ENCODE data around the gene DCLK1. TPM values are rescaled to one million over a fixed set of nuclear protein-coding genes. Genes with fewer than 3 reads are reported as not detected.

Gene DCLK1
- total RNA-seq, 2 donors from 2014 or later, result 25.6 to 27.8 TPM

DNA sequence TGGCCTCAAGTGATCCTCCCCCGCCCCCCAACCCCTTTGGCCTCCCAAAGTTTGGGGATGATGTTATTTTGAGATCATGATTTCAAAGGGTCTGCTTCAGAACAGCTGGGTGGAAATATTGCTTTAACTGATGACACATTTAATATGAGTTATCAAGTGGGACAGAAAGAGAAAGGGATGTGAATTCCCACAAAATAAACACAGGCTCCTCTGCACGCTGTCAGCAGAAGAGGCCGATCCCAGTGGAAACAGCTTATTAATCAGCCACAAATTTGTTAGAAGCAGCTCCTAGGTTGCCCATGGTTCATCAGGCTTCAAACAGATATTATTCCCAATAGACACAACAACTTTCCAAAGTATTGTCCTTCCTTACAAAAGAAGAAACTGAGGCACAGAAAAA lies 4.7 kb downstream of the DCLK1 start:
- TF ChIP-seq, protein P1, sequence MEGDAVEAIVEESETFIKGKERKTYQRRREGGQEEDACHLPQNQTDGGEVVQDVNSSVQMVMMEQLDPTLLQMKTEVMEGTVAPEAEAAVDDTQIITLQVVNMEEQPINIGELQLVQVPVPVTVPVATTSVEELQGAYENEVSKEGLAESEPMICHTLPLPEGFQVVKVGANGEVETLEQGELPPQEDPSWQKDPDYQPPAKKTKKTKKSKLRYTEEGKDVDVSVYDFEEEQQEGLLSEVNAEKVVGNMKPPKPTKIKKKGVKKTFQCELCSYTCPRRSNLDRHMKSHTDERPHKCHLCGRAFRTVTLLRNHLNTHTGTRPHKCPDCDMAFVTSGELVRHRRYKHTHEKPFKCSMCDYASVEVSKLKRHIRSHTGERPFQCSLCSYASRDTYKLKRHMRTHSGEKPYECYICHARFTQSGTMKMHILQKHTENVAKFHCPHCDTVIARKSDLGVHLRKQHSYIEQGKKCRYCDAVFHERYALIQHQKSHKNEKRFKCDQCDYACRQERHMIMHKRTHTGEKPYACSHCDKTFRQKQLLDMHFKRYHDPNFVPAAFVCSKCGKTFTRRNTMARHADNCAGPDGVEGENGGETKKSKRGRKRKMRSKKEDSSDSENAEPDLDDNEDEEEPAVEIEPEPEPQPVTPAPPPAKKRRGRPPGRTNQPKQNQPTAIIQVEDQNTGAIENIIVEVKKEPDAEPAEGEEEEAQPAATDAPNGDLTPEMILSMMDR (IDR thresholded peaks at IDR 0.05), result no peak
- no peaks in the 10 kb centered on the region for H3K36me3 ChIP-seq
- H3K4me1 ChIP-seq (ENCODE audit: control insufficient read depth in 1 of 2, low read depth in 2 of 2), result peaks cover 0 to 17% of the 10 kb centered on the region in 2 donors
- H3K27ac ChIP-seq, result no peak overlapping the region
- ATAC-seq (ENCODE audit: insufficient number of reproducible peaks, low FRiP score, low read depth) (no peak), DNase-seq (ENCODE audit: low spot score) (no peak)
- no peaks in the 10 kb centered on the region for H3K9me3 ChIP-seq
- H3K27me3 ChIP-seq (replicated peaks; ENCODE audit: insufficient read depth), result no peaks in the 10 kb centered on the region
- H3K4me3 ChIP-seq, result no peak overlapping the region

DNA sequence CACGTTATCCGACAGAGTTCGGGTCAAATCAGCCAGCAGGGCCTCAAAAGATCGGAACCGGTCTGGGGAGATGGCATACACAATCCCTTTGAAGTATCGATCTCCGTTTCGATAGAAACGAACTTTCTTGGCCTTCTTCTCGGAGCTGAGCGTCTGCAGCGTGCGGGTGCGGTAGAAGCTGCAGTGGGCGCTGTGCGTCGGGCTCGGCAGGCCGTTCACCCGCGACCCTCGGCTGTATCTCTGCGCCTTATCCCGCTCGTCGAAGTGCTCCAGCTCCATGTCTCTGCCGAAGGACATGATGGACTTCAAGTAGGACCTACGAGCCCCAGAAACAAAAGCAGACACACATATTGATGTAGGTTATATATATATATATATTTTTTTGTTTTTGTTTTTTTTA lies 5.3 kb downstream of the DCLK1 start:
- Histone ChIP-seq H3K9me3 (no peaks in the 10 kb centered on the region), H3K4me3 (no peak overlapping the region), H3K4me1 (ENCODE audit: control insufficient read depth in 1 of 2, low read depth in 2 of 2) (peaks cover 0 to 17% of the 10 kb centered on the region in 2 donors), H3K36me3 (no peaks in the 10 kb centered on the region), H3K27ac (no peak overlapping the region), H3K27me3 (replicated peaks; ENCODE audit: insufficient read depth) (no peaks in the 10 kb centered on the region)
- ATAC-seq (ENCODE audit: insufficient number of reproducible peaks, low FRiP score, low read depth) (no peak), DNase-seq (ENCODE audit: low spot score) (no peak)
- TF ChIP-seq, protein P1 (IDR thresholded peaks at IDR 0.05), result no peak

DNA sequence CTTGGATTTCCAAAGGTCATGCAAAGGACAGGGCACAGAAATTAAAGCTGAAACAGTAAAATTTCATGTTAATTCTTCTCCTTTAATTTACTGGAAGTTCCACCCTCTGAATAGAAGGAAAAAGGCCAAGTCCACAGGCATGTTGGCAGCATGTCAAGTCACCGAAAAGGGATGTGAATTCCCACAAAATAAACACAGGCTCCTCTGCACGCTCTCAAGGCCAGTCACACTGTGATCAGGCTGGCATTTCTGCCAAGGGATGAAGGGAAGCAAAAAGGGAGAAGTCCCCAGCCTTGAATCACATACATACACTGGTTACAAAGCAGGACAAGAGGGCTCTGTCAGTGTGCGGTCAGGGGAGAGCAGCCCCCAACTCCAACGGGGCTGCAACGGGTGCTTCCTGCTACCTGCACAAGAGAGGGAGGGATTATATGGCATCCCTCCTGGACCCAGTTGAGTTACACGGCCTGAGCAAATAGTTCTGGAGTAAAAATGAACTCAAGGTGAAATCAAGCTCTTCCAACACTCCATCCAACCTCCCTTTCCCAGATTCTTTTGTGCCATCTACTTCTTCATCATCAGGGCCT lies 6.9 kb downstream of the DCLK1 start:
- H3K4me3 ChIP-seq, result no peak overlapping the region
- no peaks in the 10 kb centered on the region for H3K36me3 ChIP-seq
- H3K9me3 ChIP-seq, result no peaks in the 10 kb centered on the region
- ATAC-seq (ENCODE audit: insufficient number of reproducible peaks, low FRiP score, low read depth) (no peak), DNase-seq (ENCODE audit: low spot score) (no peak)
- H3K27ac ChIP-seq, result no peak overlapping the region
- TF ChIP-seq, protein P1 (IDR thresholded peaks at IDR 0.05), result no peak
- H3K27me3 ChIP-seq (replicated peaks; ENCODE audit: insufficient read depth), result no peaks in the 10 kb centered on the region
- H3K4me1 ChIP-seq (ENCODE audit: control insufficient read depth in 1 of 2, low read depth in 2 of 2), result peaks cover 0 to 9% of the 10 kb centered on the region in 2 donors

- Histone ChIP-seq H3K27me3 (replicated peaks; ENCODE audit: insufficient read depth) (no peaks in the 10 kb centered on the region), H3K9me3 (no peaks in the 10 kb centered on the region), H3K4me3 (no peak overlapping the region), H3K27ac (no peak overlapping the region), H3K4me1 (ENCODE audit: control insufficient read depth in 1 of 2, low read depth in 2 of 2) (no peaks in the 10 kb centered on the region), H3K36me3 (no peaks in the 10 kb centered on the region)
- DNase-seq (ENCODE audit: low spot score) (no peak), ATAC-seq (ENCODE audit: insufficient number of reproducible peaks, low FRiP score, low read depth) (no peak)
- TF ChIP-seq, protein P1 (IDR thresholded peaks at IDR 0.05), result no peak
Measured at GRCh38 chr13:36115306-36115705, 15.9 kb downstream of the DCLK1 start.

- no peak for DNase-seq (ENCODE audit: low spot score)
- ATAC-seq (ENCODE audit: insufficient number of reproducible peaks, low FRiP score, low read depth), result no peak
- Histone ChIP-seq H3K9me3 (no peaks in the 10 kb centered on the region), H3K27me3 (replicated peaks; ENCODE audit: insufficient read depth) (no peaks in the 10 kb centered on the region), H3K27ac (no peak overlapping the region), H3K4me1 (ENCODE audit: control insufficient read depth in 1 of 2, low read depth in 2 of 2) (peaks cover 0 to 2% of the 10 kb centered on the region in 2 donors), H3K4me3 (no peak overlapping the region), H3K36me3 (no peaks in the 10 kb centered on the region)
- TF ChIP-seq, protein P1 (IDR thresholded peaks at IDR 0.05), result no peak
Measured at GRCh38 chr13:36114233-36114632, 16.9 kb downstream of the DCLK1 start.
